ELF-1 (cell line): ENCODE results near the gene USP34.
"Not testable (repeated sequence)": the region's sequence is repeated elsewhere in the genome, so short reads cannot be mapped to it uniquely, and the experiment has no call there.

Experiments used
- DNase-seq: peaks from one replicate; pipeline ENCODE4 v3.0.0-alpha.2; 2016; ENCODE audit warnings: low read depth, low spot score

Gene USP34, protein sequence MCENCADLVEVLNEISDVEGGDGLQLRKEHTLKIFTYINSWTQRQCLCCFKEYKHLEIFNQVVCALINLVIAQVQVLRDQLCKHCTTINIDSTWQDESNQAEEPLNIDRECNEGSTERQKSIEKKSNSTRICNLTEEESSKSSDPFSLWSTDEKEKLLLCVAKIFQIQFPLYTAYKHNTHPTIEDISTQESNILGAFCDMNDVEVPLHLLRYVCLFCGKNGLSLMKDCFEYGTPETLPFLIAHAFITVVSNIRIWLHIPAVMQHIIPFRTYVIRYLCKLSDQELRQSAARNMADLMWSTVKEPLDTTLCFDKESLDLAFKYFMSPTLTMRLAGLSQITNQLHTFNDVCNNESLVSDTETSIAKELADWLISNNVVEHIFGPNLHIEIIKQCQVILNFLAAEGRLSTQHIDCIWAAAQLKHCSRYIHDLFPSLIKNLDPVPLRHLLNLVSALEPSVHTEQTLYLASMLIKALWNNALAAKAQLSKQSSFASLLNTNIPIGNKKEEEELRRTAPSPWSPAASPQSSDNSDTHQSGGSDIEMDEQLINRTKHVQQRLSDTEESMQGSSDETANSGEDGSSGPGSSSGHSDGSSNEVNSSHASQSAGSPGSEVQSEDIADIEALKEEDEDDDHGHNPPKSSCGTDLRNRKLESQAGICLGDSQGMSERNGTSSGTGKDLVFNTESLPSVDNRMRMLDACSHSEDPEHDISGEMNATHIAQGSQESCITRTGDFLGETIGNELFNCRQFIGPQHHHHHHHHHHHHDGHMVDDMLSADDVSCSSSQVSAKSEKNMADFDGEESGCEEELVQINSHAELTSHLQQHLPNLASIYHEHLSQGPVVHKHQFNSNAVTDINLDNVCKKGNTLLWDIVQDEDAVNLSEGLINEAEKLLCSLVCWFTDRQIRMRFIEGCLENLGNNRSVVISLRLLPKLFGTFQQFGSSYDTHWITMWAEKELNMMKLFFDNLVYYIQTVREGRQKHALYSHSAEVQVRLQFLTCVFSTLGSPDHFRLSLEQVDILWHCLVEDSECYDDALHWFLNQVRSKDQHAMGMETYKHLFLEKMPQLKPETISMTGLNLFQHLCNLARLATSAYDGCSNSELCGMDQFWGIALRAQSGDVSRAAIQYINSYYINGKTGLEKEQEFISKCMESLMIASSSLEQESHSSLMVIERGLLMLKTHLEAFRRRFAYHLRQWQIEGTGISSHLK (N-terminal part only)

DNA sequence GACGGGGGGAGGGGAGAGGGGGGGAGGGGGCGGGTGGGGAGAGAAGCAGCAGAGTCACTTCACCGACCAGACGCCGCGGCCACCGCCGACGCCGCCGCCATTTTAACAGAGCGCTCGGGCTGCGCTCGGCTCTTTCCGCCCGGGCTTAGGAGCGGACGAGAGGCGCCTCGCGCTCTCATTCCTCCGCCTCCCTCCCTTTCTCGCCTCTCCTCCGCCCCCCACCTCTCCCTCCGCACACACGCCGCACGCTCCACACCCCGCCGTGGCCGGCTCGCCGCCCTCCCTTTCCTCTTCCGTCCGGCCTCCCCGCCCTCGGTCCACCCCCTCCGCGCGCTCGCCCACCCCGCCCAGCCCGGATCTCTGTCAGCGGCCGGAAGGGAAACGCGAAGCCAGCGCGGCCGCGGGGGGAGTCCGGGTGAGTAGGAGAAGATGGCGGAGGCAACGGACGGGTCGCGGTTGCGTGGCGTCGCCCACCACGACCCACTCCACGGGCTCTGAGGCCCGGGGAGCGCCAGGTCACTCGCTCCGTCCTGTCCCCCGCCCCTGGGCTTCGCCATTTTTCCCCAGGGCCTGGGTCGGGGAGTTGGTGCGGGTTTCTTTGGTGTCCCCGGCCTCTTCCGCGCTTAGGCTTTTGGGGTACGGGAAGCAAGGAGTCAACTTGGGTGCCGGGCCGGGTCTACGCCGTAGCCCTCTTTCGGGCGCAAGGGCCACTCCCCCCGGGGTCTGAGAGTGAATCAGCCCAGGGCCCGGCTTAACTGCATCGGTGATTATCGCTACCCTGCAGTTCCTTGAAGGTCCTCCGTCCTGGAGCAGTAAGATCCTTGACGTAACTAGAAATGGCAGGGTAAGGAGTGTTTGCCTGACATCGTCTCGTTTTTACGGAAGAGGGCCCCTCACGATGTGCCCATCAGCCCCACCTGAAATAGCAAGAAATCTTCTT, at the start of gene USP34:
Gene USP34 (minus strand): TSS at position 123 of the 940 bp plus-strand sequence. CDS start 395 bp downstream, outside the sequence.
- peak; percentile 94 for DNase-seq

DNA sequence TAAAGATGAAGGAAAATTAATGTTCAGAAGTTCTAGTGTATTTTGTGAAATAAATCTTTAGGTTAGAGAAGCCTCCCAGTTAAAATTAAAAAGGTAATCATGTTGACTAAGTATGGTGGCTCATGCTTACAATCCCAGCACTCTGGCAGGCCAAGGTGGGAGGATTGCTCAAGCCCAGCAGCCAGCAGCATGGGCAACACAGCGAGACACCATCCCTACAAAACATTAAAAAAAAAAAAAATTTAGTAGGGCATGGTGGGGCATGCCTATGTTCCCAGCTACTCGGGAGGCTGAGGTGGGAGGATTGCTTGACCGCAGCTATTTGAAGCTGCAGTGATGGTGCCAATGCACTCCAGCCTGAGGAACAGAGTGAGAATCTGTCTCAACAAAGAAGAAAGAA, 49.4 kb upstream of the USP34 start:
- DNase-seq = no peak

DNA sequence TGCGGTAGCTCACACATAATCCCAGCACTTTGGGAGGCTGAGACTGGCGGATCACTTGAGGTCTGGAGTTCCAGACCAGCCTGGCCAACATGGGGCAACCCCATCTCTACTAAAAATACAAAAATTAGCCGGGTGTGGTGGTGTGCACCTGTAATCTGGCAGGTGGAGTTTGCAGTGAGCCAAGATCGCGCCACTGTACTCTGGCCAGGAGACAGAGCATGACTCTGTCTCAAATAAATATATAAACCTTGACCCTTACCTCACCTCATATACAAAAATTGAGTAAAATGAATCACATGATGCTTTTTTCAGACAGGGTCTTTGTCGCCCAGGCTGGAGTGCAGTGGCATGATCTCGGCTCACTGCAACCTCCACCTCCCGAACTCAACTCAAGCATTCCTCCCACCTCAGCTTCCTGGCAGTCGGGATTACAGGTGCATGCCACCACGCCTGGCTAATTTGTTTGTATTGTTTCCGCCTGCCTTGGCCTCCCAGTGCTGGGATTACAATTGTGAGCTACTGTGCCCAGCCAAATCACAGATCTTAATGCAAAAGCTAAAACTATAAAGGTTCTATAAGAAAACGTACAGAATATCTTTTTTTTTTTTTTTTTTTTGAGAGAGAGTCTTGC, 42.0 kb upstream of the USP34 start:
- DNase-seq = no peak

DNA sequence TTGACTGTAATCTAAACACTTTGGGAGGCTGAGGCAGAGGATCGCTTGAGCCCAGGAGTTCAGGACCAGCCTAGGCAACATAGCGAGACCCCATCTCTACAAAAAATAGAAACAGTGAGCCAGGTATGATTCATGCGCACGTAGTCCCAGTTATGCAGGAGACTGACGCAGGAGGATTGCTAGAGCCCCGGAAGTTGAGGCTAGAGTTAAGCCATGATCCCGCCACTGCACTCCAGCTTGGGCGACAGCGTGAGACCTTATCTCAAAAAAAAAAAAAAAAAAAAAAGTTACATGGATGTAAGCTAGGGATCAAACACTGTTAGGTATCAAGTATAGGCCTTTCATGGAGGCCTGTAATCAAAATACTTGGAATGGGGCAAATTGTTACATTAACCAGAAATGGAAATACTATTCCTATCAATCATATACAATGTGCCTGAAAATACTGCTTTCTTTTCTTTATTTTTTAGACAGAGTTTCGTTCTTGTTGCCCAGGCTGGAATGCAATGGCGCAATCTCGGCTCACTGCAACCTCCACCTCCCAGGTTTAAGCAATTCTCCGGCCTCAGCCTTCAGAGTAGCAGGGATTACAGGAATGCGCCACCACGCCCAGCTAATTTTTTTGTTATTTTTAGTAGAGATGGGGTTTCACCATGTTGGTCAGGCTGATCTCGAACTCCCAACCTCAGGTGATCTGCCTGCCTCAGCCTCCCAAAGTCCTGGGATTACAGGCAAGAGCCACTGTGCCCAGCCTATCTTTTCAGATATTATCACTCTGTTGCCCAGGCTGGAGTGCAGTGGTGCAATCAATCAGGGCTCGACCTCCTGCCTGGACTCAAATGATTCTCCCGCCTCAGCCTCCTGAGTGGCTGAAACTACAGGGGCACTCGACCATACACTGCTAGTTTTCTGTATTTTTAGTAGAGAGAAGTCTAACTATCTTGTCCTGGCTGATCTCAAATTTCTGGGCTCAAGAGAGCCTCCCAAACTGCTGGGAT, 40.1 kb upstream of the USP34 start:
- DNase-seq = peak; percentile 20

DNA sequence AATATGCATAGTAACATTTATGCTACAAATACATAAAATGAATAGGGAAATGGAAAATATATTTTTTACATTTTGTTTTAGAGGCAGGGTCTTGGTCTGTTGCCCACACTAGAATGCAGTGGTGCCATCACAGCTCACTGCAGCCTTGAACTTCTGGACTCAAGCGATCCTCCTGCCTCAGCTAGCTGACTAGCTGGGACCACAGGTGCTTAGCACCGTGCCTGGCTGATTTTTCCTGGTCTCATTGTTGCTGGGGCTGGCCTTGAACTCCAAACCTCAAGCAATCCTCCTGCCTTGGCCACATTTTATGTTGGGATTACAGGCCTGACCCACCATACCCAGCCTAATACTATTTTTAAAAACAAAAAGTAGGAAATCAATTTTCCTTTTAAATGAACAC, 34.1 kb upstream of the USP34 start:
- DNase-seq = no peak

DNA sequence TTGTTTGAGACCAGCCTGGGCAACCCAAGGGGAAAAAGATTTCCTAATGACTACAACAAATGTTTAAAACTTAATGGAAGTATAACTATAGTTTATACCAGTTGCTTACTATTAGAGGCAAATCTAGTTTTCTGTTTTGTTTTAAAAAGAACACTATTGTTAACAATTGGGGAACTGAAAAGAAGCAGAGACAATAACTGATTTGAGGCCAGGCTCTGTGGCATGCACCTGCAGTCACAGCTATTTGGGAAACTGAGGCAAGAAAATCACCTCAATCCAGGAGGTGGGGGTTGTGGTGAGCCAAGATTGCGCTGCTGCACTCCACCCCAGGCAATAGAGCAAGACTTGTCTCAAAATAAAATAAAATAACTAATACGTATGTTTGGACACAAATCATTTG, 28.2 kb upstream of the USP34 start:
- no peak for DNase-seq

DNA sequence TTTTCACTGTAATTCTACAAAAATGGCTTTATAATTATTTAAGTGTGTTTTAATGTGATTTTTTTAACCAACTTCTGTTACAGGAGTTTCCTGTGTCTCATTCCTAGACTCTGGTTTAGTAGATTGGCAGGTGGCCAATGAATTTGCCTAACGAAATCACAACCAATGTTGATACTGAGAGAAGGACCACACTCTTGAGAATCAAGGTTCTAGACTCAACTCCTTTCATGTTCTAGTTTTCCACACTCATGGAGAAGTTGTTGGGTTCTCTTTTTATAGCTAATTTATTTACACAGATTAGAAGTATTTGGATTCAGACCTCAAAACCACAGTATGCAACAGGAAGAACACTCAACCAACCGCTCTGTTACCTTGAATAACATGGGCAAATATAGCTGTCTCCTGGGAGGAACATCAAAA, 22.6 kb upstream of the USP34 start:
- no peak for DNase-seq

DNA sequence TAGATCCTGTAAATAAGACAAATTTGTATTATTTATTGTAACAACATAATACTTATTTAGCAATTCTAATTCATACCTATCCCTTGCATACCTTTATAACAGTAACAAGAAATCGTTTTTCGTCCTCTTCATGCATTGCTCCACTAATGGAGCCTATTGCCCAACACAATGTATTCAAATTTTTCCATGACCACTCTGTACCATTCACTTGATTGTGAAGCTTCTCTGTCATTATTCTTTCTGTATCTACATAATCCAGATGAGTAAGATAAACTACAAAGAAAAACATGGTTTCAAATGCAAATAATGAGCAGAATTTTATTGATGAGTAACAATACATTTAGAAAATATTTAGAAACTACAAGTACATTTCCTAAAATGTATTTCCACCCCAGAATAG, 21.6 kb upstream of the USP34 start:
- DNase-seq = no peak

DNA sequence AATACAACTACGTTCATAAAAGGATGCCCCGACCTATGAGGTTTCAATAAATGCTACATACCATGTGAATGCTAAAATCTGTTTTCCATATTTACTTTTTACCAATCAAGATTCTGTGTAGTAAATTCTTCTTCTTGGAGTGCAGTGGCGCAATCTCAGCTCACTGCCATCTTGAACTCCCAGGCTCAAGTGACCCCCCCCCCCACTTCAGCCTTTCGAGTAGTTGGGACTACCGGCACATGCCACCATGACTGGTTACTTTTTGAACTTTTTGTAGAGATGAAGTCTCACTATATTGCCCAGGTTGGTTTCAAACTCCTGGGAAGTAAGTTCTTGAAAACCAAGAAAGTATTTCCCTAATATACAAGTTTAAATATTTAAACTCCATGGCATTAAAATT, 14.4 kb upstream of the USP34 start:
- DNase-seq = no peak

DNA sequence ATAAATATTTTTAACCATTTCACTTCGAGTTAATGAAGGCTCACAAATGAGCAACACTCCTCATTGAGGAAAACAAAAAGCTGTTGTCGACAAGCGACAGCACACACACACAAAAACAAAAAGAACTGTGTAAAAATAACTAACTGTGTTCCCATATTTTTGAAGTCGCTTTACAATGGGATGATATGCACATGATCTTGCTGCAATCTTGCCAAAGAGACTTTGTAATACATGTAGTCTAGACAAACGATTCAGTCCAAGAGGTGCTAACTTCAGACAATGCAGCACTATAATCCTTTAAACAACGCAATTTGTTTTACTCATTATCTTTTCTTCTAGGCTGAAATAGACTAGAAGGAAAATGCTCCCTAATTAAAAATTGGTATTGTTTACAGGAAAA, 7.2 kb upstream of the USP34 start:
- no peak for DNase-seq

DNA sequence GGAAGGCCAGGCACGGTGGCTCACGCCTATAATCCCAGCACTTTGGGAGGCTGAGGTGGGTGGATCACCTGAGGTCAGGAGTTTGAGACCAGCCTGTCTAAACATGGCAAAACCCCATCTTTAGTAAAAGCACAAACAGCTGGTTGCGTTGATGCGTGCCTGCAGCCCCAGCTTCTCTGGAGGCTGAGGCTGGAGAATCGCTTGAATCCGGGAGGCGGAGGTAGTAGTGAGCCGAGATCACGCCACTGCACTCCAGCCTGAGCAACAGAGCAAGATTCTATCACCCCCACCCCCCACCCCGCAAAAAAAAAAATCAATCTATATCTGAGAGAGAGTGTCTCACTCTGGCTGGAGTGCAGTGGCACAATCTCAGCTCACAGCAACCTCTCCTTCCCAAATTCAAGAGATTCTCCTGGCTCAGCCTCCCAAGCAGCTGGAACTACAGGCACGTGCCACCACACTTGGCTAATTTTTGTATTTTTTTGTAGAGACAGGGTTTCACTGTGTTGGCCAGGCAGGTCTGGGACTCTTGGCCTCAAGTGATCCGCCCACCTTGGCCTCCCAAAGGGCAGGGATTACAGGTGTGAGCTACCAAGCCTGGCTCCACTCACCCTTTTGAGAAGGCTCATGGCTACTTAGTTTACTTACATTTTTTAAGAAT, 6.2 kb upstream of the USP34 start:
- DNase-seq = not testable (repeated sequence)

DNA sequence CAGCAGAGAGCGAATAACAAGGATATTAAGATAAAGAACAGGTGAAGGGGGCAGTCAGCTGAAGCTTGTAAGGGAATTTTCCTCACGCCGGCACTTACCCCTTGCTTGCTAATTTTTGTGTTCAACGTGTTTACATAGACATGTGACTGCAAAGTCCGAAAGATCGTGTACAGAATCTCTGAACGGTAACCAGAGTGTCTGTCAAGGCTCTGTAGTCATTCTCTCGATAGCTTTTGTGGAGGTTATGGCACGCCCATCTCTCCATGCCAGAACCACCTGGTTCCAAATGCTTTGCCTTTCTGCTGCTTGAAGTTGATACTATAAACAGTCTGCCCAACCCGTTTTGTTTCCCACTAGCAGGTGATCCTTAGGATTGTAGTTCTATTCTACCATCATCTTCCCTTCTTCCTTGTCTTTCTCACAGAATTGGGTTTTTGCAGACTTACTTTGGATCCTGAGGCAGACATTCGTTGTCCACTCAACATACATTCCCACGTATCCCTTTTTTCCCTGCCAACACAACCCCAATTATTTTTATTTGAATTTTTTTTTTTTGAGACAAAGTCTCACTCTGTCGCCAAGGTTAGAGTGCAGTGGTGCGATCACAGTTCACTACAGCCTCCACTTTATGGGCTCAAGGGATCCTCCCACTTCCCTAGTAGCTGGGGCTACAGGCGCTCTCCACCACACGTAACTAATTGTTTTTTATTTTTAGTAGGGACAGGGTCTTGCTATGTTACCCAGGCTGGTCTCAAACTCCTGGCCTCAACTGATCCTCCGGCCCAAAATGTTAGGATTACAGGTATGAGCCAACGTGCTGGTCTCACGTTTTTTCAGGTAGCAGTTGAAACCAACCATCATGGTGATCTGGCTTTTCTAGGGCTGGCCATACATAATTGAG, 1.3 kb upstream of the USP34 start:
- peak; percentile 31 for DNase-seq

DNA sequence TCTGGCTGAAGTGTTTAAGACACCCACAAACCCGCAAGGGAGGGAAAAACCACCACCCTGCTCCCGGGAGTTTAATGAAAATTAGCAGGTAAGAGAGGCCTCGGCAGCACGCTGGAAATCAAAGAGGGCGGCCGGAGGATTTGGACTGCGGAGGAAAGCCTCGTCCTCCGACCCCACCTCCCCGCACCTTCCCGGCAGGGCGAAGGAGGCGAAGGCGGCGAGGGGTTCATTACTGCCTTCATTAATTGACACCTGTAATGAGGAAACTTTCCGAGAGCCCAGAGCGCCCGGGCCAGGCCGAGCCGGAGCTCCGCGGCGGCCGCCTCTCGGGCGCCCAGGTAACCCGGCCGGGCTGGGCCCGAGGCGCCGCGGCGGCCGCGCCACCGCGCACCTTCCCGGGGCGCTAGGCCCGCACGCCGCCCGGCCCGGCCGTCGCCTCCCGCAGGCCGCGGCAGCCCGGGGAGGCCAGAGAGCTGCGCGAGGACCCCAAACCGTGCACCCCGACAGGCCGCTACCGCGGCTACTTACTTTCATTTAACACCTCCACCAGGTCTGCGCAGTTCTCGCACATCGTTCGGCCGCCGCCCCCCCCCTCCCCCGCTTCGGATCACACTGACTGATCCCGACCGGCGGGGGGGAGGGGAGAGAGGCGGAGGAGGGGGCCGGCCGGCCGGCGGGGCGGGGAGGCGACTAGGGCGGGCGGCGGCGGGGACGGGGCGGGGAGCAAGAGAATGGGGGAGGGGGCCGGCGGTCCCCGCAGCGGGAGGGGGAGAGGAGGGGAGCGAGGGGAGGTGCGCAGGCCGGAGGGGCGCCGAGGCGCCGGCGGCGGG, 550 bp downstream of the USP34 start:
- DNase-seq = peak; percentile 77

DNA sequence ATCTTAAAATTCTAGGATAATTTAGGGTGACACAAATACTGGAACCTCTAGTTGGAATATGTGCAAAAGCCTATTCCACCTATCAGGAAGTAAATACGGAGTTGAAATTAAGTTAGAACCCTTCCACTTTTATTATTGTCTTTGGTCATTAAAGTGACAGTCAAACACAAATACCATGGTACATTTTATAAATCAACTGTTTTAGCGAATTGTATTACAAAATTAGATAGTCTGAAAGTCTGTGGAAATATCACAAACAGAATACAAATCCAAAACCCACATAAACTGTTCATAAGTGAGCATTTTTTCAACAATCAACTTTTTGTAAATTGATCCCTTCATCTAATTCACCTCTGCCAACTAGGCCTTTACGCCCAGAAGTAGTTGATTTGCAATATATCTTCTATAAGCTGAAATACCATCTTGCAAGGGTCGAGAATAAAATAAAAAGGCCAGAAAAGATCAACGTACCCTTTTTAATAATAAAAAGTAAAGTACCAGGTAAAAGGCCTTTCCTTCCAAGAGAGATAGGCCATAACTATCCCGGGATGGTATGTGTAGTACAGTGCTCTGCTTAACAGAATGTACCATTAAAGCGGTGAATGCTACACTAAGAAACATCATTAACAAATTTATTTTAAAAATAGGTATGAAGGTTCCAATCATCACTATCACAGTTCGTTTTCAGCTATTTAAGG, 1.3 kb downstream of the USP34 start:
- DNase-seq = no peak

DNA sequence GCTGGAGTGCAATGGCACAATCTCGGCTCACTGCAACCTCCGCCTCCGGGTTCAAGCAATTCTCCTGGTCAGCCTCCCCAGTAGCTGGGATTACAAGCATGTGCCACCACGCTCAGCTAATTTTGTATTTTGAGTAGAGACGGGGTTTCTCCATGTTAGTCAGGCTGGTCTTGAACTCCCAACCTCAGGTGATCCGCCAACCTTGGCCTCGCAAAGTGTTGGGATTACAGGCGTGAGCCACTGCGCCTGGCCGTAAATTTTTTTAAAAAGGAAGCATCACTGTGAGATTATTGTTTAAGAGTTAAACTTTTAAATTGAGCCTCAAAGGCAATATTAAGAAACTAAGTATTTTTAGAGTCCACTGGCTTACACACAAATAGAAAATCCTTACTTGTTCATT, 2.7 kb downstream of the USP34 start:
- DNase-seq = not testable (repeated sequence)

DNA sequence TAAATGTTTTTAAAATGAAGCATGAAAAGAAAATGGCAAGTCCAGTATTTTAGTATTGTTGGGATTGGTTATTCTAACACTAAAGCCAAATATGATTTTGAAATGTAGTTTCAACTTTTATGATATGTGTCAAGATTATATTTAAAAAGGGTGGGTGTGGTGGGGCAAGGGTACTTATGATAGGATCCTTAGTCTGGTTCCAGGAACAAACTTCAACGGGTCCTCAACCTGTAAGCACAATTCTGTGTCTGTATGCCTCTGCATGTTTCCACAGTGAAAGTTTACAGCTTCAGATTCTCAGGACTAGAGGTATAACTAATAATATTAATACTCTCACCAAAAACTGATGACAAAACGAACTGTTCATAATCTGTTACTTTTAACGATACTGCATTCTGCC, 5.8 kb downstream of the USP34 start:
- no peak for DNase-seq
